ENCODE measurements around the gene BCL7C.
"Not testable (repeated sequence)": the region's sequence is repeated elsewhere in the genome, so short reads cannot be mapped to it uniquely, and the experiment has no call there.

BCL7C gene

DNA sequence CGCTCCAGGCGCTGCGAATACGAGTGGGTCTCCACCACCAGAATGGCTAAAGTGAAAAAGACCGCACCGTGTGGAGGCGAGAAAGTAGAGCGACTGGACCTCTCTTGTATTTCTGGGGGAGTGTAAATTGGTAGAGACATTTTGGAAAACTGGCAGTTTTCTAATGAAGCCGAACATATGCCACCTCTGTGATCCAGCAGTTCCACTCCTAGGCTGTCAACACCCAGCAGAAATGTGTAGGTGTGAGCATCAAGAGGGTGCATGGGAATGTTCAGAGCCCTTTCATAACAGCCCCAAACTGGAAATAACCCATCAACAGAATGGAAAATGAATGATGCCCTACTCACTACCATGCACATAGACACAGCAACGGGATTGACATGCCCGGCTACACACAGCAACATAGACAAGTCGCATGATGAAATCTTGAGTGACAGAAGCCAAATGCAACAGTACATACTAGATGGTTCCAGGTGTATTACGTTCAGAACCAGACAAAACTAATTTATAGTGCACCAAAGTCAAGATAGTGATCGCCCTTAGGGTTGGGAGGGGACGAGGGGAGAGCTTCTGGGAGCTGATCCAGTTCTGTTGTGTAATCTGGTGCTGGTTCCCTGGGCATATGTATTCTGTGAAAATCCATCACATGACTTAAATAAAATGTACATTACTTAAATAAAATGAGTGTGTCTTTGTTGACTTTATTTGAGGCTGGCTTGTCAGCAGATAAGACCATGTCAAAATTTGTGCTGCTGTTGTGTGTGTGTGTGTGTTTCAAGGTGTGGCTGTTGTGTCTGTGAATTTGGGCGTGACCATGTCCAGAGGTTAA, 877 bp upstream of the BCL7C start:
- peak; percentile 16 for DNase-seq (ENCODE audit: low spot score)

- DNase-seq (ENCODE audit: low spot score) = peak; percentile 14
Measured at GRCh38 chr16:30893417-30893743, 497 bp downstream of the BCL7C start.

GRCh38 chr16:30892670-30893416, 1.0 kb downstream of the BCL7C start:
- no peak for DNase-seq (ENCODE audit: low spot score)

- not testable (repeated sequence) for DNase-seq (ENCODE audit: low spot score)
Measured at GRCh38 chr16:30891043-30891823, 2.6 kb downstream of the BCL7C start.

DNA sequence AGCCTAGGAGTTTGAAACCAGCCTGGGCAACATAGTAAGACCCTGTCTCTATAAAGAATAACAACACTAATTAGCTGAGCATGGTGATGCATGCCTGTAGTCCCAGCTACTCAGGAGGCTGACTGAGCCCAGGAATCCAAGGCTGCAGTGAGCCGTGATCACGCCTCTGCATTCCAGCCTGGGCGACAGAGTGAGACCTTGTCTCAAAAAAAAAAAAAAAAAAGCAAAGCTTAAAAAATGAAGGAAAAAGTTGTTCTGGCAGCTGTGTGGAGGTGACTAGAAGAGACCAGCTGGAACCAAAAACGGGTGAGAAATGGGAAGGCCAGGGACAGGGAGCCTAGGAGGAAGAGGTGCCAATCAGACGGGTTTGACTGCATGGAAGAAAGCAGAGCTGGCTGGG, 4.2 kb downstream of the BCL7C start:
- DNase-seq (ENCODE audit: low spot score) = no peak

DNA sequence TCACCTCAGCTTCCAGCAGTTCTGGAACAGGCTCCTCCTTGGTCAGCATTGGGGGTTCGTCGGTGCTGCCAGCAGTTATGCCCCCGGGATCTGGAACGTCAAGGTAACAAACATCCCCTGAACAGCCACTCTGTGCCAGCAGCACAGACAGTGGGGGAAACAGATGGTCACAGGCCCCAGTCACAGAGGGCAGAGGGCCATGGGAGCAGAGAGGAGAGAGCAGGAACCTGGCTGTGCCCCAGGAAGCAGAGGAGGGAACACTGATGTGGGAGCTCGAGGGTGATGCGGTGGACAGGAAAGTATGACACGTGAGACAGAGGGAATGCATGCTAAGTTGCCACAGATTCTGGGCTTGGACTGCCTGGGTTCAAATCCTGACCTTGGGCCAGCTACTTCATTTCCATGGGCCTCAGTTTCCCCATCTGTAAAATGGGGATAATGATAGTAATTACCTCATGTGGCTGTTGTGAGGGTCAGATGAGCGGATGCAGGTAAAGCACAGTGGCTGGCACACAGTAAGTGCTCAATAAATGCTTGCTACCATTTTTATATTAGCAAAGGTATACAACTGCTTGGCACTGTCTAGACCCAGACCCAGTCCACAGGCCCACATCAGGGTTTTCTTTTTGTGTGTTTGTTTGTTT, 4.9 kb downstream of the BCL7C start:
- no peak for DNase-seq (ENCODE audit: low spot score)

GRCh38 chr16:30887927-30888326, 6.0 kb downstream of the BCL7C start:
- no peak for DNase-seq (ENCODE audit: low spot score)

GRCh38 chr16:30886145-30886544, 7.7 kb downstream of the BCL7C start:
- DNase-seq (ENCODE audit: low spot score) = no peak

- DNase-seq (ENCODE audit: low spot score) = no peak
Measured at GRCh38 chr16:30885196-30885595, 8.7 kb downstream of the BCL7C start.

GRCh38 chr16:30884760-30885159, 9.1 kb downstream of the BCL7C start:
- no peak for DNase-seq (ENCODE audit: low spot score)

DNA sequence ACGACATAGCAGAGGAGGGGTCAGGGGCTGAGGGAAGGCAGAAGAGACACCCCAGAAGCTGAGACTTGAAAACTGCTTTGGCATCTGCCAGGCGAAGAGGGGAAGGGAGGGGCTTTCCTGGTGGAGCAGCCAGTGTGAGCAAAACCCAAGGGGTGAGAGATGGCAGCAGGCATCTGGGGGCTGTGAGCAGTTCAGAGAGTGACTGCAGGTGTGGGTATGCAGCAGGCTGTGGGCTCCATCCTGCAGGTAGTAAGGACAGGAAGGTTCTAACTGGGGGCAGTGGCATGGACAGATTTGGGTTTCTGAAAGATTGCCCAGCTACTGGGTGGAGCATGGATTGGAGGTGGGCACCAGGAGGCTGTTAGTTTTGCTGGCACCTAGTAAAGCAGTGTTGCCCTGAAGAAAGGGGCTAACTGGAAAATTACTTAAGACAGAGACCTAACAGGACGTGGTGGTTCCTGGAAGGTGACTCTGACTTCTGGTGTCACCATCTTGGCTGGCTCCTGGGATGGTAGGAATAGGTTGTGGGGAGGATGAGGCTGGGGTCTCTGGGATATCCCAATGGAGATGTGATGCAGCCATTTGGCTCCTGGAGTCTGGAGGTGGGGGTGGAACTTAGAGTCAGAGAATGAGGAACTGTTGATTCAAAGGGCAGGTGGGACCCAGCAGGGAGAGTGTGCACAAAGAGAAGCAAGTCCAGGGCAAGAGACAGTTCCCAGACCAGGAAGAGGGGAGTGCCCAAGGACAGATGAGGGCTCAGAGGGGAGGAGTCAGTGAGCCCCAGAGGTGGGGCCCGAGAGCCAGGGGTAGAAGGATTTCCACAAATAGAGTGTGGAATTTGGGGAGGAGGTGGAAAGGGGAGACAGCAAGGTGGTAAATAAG, 11.2 kb downstream of the BCL7C start:
- DNase-seq (ENCODE audit: low spot score) = no peak

GRCh38 chr16:30876867-30877266, 17.0 kb downstream of the BCL7C start:
- no peak for DNase-seq (ENCODE audit: low spot score)

DNA sequence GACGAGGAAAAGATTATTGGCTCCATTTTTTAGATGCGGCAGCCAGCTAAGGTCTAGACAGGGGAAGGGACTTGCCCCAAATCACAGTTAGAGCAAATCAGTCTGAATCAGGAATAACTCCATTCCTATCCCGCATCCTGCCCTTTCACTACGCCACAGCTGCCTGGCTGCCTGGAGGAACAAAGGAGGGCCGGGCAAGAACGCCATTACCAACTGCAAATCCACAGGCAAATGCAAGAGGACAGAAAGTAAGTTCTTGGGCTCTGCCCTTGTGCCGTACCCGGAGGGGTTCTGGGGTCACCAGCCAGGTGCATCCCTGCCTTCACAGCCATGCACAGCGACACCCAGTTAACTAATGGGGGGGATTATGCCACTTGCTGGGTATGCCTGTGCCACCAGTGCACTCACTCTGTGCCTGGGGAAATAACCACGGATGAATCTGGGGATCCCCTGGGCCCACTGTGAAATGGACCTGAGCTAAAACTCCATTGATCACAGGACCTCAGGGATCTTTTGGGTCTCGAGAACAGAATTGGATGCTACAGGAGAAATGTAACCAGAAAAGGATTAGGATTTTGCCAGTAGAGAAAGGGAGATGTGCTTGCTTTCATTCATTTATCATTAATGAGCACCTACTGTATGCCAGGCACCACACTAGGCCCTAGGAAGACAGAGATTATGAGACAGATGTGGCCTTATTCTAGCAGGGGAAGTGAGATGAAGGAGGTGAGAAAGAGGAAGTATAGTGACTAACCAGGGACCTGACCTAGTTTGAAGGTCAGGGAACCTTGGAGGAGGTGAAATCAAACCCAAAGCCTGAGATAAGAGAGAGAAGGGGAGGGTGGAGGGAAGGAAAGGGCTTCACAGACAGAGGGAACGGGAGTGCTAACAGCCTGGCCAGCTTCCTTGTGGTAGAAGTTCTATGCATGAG, 17.7 kb downstream of the BCL7C start:
- DNase-seq (ENCODE audit: low spot score) = peak; percentile 67

DNA sequence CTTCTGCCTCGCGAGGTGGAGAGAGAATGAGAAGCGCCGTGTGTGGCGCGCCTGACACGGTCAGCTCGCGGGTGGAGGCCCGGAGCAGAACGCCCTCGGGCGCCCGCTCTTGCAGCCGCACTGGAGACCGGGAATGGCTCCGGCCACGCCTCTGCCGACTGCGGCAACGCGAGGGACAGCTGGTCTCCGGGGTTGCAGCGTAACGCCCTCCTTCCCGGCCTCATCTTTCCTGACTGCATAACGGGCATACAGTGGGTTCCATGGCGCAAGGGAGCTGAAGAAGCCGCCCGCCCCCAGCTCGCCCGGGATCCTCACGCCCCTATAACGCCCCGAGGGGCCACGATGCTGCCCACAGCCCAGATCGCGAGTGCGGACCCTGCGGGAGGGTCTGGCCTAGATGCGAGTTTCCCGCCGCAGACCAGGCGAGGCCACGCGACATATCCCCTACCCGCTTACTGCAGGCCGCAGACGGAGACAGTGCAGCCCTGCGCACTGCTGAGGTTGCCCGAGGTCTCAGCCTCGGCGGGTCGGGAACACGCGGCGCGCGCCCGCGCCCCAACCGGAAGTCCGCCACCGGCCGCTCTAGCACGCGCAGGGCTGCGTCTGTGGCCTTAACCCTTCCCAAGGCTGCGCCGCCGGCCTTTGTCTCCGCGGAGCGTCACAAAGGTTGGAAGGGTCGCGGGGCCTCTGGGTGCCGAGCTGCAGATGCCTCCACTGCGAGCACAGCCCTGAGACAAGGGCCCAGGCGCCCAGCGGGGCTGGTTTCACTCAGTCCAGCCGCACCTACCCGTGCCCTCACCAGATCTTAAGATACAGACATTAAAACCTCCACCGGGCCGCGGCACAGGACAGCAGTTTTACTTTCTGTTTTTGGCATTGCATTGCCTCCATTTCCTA, 18.8 kb downstream of the BCL7C start:
- DNase-seq (ENCODE audit: low spot score) = peak; percentile 93

DNA sequence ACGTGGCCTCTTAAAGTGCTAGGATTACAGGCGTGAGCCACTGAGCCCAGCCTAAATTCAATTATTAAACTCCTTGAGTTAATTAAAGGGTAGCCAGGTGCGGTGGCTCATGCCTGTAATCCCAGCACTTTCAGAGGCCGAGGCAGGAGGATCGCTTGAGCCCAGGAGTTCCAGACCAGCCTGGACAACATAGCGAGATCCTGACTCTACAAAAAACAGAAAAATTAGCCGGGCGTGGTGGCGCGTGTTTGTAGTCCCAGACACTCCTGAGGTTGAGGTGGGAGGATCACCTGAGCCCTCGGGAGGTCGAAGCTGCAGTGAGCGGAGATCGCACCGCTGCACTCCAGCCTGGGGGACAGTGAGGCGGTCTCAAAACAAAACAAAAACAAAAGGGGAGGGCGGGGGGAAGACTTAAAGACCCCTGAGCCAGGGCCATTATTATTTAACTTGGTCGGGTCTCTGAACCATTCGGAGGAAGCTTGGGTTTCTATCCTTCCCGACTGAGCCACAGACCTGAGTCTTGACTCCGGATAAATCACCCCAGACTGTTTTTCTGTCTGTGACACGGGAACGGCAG, 19.5 kb downstream of the BCL7C start:
- no peak for DNase-seq (ENCODE audit: low spot score)

DNA sequence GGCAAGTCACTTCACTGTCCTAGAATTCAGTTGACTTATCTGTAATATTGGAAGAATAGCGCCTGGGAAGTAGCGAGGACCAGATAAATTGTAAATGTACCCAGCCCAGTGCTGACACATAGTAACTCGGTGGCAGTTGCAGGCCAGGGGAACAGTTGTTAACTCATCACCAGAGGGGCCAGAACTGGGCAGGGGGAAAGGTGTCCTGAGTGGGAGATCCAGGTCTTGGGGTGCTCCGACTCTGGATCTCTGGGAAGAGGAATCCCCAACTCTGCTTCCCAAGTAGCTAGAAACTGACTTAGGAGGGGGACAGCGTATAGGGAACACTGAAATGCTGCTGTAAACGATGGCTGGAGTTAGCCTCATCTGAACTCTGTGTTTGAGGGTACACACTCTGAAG, 23.0 kb downstream of the BCL7C start:
- no peak for DNase-seq (ENCODE audit: low spot score)

GRCh38 chr16:30867747-30868146, 26.1 kb downstream of the BCL7C start:
- peak; percentile 49 for DNase-seq (ENCODE audit: low spot score)

DNA sequence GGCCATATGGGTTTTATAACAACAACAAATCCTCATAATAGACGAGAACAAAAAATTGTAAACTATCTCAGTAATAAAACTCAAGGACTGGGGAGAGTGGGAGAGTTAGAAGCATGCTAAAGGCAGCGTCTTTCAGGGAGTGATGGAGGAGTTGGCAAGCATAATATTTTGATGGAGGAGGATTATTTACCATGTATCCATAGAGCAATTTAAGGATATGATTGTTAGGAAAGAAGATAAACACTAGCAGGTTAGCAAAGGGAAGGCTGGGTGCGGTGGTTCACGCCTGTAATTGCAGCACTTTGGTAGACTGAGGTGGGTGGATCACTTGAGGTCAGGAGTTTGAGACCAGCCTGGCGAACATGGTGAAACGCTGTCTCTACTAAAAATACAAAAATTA, 27.8 kb downstream of the BCL7C start:
- DNase-seq (ENCODE audit: low spot score) = no peak

GRCh38 chr16:30863178-30863577, 30.7 kb downstream of the BCL7C start:
- DNase-seq (ENCODE audit: low spot score) = not testable (repeated sequence)
